ENCODE measurements around the gene IER5L.

The IER5L gene

DNA sequence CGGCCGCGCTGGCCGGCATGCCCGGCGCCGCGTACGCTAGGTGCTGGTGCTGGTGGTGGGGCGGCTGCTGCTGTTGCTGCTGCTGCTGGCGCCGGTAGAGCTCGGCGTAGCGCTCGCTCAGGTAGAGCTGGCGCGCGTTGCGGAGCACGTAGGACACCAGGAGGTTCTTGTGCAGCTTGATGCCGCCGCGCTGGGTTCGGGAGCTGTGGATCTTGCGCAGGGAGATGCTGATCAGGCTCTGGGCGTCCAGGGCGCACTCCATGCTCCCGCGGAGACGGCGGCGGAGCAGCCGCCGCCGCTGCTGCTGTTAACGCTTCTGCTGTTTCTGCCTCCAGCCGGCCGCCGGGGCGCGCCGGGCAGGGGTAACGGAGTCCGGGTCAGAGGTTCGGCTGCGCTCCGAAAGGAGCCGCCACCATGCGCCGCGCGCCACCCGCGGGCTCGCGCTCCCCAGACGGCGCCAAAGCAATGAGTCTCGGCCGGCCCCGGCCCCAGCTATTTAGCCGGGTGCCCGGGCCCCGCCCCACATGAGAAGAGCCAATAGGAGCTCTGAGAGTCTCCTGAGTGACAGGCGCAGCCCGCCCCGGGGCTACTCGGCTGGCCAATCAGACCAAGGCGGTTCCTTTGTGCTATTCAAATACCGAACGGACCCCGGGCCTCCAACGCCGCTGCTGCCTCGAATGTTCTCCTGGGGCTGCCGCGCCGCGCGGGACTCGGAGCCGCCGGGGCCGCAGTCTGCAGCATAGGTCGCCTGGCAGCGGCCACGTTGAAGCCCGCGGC, at the start of gene IER5L:
IER5L (minus strand) TSS at position 471 of the 777 bp plus-strand sequence; CDS start at position 262, 209 bp downstream.
- TF ChIP-seq CTCF (IDR thresholded peaks at IDR 0.05; ENCODE audit: insufficient read depth, low read depth, low read length, missing control alignments) = no peak
- peak within 1 kb of the TSS; percentile 84 for H3K4me3 ChIP-seq (ENCODE audit: low read depth, low read length)
- DNase-seq (ENCODE audit: low read depth) = peak; percentile 96

DNA sequence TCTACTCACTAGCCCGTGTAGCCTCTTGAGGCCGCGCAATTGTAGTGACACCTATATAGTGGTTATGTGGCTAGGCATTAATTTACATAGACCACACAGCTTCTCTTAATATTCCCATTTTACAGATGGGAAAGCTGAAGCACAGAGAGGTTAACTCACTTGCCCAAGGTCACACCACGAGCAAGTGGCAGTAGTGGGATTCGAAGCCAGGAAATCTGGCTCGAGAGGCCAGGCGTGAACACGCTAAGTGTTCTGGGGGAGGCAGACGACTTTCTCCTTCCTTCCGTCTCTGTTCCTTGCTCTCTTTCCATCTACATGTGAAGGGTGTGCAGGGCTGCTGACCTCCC, 49.8 kb upstream of the IER5L start:
- H3K4me3 ChIP-seq (ENCODE audit: low read depth, low read length) = no peak overlapping the region
- no peak for DNase-seq (ENCODE audit: low read depth)
- TF ChIP-seq CTCF (IDR thresholded peaks at IDR 0.05; ENCODE audit: insufficient read depth, low read depth, low read length, missing control alignments) = no peak

GRCh38 chr9:129225815-129226214, 47.8 kb upstream of the IER5L start:
- no peak for TF ChIP-seq CTCF (IDR thresholded peaks at IDR 0.05; ENCODE audit: insufficient read depth, low read depth, low read length, missing control alignments)
- peak; percentile 57 for DNase-seq (ENCODE audit: low read depth)
- H3K4me3 ChIP-seq (ENCODE audit: low read depth, low read length) = no peak overlapping the region

DNA sequence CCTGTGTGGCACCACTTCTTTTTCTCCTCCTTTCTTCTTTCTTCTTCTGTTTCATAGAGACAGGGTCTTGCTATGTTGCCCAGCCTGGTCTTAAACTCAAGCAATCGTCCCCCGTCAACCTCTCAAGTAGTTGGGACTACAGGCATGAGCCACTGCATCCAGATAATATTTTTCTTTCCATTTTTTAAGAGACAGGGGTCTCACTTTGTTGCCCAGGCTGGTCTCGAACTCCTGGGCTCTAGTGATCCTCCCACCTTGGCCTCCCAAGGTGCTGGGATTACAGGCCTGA, 47.4 kb upstream of the IER5L start:
- TF ChIP-seq CTCF (IDR thresholded peaks at IDR 0.05; ENCODE audit: insufficient read depth, low read depth, low read length, missing control alignments) = no peak
- no peak for DNase-seq (ENCODE audit: low read depth)
- no peak overlapping the region for H3K4me3 ChIP-seq (ENCODE audit: low read depth, low read length)

GRCh38 chr9:129224618-129225489, 46.8 kb upstream of the IER5L start:
- TF ChIP-seq CTCF (IDR thresholded peaks at IDR 0.05; ENCODE audit: insufficient read depth, low read depth, low read length, missing control alignments) = no peak
- DNase-seq (ENCODE audit: low read depth) = peak; percentile 27

GRCh38 chr9:129223551-129224208, 45.6 kb upstream of the IER5L start:
- no peak for TF ChIP-seq CTCF (IDR thresholded peaks at IDR 0.05; ENCODE audit: insufficient read depth, low read depth, low read length, missing control alignments)
- H3K4me3 ChIP-seq (ENCODE audit: low read depth, low read length) = no peak overlapping the region
- DNase-seq (ENCODE audit: low read depth) = no peak

More at GRCh38 chr9:129224618-129225489, 46.8 kb upstream of the IER5L start:
- no peak overlapping the region for H3K4me3 ChIP-seq (ENCODE audit: low read depth, low read length)
